ENCODE data around the gene ARHGDIB.

ARHGDIB gene

DNA sequence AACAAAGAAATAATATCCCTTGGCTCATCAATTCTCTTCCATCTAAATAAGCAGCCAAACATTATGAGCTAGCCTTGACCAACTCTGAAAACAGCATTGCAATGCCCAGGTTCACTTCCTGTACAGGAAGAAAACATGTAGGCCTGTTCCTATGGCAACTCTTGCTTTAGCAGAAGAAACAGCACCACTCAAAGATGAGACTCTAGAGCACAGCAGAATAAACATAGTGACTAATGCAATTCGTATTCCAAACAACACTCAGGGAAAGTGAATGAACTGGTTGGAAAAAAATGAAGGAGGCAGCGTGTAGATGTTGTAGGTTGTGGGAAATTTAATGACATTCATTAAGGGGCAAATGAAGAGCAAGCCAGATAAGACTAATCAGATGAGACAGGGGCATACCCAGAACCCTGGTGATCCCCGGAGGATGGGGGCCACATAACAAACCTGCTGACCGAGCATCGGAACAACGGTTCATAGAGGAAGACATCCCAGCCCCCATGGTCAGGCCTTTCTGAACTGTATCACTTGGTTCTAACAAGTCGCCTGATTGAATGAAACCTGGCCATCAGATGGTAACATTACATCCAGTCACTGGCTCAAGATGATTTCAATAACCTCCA is 9.0 kb downstream of the ARHGDIB start:
- Histone ChIP-seq H3K9me3 (ENCODE audit: control insufficient read depth, insufficient read depth, low read length) (no peaks in the 10 kb centered on the region), H3K4me1 (ENCODE audit: control insufficient read depth, insufficient read depth, low read length) (no peaks in the 10 kb centered on the region), H3K27me3 (ENCODE audit: control insufficient read depth, insufficient read depth, low read length) (no peaks in the 10 kb centered on the region), H3K4me3 (ENCODE audit: low read depth, low read length) (no peak overlapping the region), H3K9ac (ENCODE audit: low read depth, low read length) (no peak overlapping the region), H3K36me3 (ENCODE audit: control insufficient read depth, insufficient read depth, low read length) (no peaks in the 10 kb centered on the region)

DNA sequence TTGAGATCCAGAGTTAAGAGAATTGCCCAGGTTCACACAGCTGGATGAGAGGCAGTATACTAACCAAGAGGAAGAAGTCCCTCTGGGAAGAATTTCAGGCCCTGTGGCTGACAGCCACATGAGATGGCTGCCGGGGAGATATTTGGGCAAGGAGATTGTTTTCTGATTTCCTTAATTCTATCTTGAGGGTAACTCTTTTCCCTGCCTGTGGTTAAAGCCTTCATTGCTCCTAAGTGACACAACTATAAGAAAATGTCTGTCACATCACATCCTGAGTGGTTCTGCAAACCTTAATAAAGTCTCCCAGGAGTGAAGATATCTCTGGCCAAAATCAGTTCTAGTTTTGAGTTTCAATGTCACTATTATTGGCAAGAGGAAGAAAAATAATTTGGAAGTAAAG is 9.6 kb downstream of the ARHGDIB start:
- Histone ChIP-seq H3K27me3 (ENCODE audit: control insufficient read depth, insufficient read depth, low read length) (no peaks in the 10 kb centered on the region), H3K4me3 (ENCODE audit: low read depth, low read length) (no peak overlapping the region), H3K9me3 (ENCODE audit: control insufficient read depth, insufficient read depth, low read length) (no peaks in the 10 kb centered on the region), H3K36me3 (ENCODE audit: control insufficient read depth, insufficient read depth, low read length) (no peaks in the 10 kb centered on the region), H3K4me1 (ENCODE audit: control insufficient read depth, insufficient read depth, low read length) (no peaks in the 10 kb centered on the region), H3K9ac (ENCODE audit: low read depth, low read length) (no peak overlapping the region)

DNA sequence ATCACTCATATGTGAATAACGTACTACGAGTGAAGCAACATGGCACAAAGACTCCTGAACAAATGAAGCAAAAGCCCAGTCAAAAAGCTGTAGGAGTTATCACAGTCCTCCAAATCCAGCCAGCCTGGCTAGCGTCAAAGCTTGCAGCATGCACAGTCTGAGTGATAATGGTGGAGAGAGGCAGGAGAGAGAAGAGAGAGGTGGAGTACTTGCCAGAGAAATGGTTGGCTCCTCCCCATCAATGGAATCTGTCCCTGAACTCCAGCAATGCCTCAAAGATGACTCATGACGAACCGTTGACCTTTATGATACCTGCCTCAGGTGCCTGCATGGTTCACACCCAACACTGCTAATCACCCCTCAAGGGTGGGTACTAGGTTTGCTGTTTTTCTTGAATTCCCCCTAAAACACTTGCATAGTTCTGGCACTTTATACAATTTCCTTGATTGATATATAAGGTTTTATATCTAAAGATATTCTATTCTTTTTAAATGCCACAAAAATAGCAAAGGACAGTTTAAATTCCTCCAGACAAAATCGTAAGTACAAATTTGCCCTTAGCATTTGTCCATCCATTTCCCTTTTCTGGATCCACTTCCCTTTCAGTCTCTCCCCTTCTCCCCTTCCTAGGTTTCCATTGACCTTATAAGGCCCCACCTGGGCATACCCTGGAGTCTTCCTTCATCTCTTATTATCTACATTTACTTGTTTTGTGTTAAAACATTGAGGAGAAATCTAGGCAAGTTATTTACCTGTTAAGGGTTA is 10.2 kb downstream of the ARHGDIB start:
- Histone ChIP-seq H3K27me3 (ENCODE audit: control insufficient read depth, insufficient read depth, low read length) (no peaks in the 10 kb centered on the region), H3K9me3 (ENCODE audit: control insufficient read depth, insufficient read depth, low read length) (no peaks in the 10 kb centered on the region), H3K4me1 (ENCODE audit: control insufficient read depth, insufficient read depth, low read length) (no peaks in the 10 kb centered on the region), H3K4me3 (ENCODE audit: low read depth, low read length) (no peak overlapping the region), H3K36me3 (ENCODE audit: control insufficient read depth, insufficient read depth, low read length) (no peaks in the 10 kb centered on the region), H3K9ac (ENCODE audit: low read depth, low read length) (no peak overlapping the region)

DNA sequence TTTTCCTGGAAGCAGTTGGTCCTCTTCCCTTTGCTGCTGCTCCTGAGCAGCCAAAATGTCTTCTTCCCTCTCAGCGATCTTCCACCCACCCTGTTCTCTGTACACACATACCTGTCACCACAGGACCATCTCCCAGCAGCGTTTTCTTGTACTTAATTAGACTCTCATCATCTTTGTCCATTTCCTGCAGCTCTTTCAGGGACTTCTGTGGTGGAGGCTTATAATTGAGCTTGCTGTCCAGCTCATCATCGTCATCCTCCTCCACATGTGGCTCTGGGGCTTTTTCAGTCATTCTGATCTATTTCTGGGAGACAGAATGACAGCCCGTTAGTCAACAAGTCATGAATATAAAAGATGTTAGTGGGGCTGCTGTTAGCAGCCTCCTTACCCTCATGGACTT is 11.0 kb downstream of the ARHGDIB start:
- Histone ChIP-seq H3K9me3 (ENCODE audit: control insufficient read depth, insufficient read depth, low read length) (no peaks in the 10 kb centered on the region), H3K36me3 (ENCODE audit: control insufficient read depth, insufficient read depth, low read length) (no peaks in the 10 kb centered on the region), H3K9ac (ENCODE audit: low read depth, low read length) (no peak overlapping the region), H3K4me1 (ENCODE audit: control insufficient read depth, insufficient read depth, low read length) (no peaks in the 10 kb centered on the region), H3K4me3 (ENCODE audit: low read depth, low read length) (no peak overlapping the region), H3K27me3 (ENCODE audit: control insufficient read depth, insufficient read depth, low read length) (no peaks in the 10 kb centered on the region)

DNA sequence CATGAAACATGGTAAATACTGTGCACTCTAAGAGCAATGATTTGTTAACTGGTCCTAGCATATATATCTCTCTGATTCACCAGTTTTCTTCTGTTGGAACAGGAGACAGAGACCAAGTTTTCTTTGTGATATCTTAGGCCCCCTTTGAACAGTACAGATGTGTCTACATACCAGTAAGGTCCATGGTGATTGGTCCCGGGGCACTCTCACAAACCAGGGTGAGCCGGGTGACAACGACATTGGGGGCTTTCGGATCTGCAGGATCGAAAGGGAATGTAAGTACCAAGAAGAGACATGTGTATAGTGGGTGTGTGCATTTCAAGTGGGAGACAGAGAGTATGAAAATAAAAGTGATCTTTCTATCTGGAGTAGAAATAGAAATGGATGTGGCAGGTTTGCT is 11.8 kb downstream of the ARHGDIB start:
- H3K36me3 ChIP-seq (ENCODE audit: control insufficient read depth, insufficient read depth, low read length) = no peaks in the 10 kb centered on the region
- no peak overlapping the region for H3K9ac ChIP-seq (ENCODE audit: low read depth, low read length)
- H3K4me1 ChIP-seq (ENCODE audit: control insufficient read depth, insufficient read depth, low read length) = no peaks in the 10 kb centered on the region
- no peak overlapping the region for H3K4me3 ChIP-seq (ENCODE audit: low read depth, low read length)
- H3K27me3 ChIP-seq (ENCODE audit: control insufficient read depth, insufficient read depth, low read length) = no peaks in the 10 kb centered on the region
- H3K9me3 ChIP-seq (ENCODE audit: control insufficient read depth, insufficient read depth, low read length) = no peaks in the 10 kb centered on the region

DNA sequence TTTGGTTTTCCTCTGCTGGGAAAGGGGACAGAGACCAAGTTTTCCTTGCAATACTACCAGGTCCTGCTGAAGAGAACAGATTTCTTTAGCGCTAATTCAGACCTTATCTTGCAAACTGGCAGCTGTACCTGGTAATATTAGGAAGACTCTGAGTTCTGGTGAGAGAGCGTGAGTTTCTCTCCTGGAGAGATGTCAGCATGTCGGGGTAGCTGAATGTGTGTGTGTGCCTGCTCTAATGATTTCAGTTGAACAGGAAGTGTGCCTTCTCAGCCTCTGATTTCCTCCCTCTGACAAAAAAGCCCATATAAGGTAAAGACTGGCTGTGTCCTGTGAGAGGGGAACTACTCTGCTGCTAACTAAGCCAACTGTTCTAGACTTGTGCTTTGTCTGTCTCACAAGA is 12.7 kb downstream of the ARHGDIB start:
- Histone ChIP-seq H3K9ac (ENCODE audit: low read depth, low read length) (no peak overlapping the region), H3K4me1 (ENCODE audit: control insufficient read depth, insufficient read depth, low read length) (no peaks in the 10 kb centered on the region), H3K27me3 (ENCODE audit: control insufficient read depth, insufficient read depth, low read length) (no peaks in the 10 kb centered on the region), H3K4me3 (ENCODE audit: low read depth, low read length) (no peak overlapping the region), H3K9me3 (ENCODE audit: control insufficient read depth, insufficient read depth, low read length) (no peaks in the 10 kb centered on the region), H3K36me3 (ENCODE audit: control insufficient read depth, insufficient read depth, low read length) (no peaks in the 10 kb centered on the region)

DNA sequence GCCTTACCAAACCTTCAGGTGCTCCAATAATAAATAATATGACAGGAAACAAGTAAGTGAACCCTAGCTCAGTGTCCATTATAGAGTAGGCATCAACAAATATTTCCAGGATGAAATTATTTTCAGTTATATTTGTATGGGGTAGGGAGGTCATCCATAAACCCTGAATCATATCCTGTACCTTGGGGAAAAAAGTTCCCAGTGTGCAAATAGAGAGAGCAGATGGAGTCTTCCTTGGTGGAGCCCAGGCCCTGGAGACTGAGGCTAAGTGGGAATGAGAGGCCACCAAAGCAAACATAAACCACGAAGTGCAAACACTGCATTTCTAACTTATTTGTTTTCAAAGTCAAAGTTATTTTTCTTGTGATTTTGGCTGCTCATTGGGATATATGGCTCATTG is 14.5 kb downstream of the ARHGDIB start:
- H3K36me3 ChIP-seq (ENCODE audit: control insufficient read depth, insufficient read depth, low read length) = no peaks in the 10 kb centered on the region

DNA sequence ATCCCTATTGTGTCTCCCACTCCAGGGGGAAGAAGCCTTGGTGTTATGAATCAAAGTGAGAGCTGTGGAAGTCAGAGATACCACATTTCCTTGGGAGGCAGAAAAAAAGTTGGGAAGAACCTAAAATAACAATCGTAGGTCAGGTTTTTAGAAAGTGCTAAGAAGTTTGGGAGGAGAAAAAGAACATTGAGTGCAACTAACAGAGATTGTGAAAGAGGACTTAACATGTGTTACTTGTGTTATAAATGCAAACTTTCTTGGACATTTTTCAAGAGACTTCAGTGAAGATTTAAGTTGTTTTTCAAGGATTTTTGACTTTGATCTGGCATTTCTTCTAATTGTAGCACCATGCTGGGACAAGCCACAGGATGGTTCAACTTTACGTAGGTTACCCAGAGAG is 15.2 kb downstream of the ARHGDIB start:
- no peak overlapping the region for H3K4me3 ChIP-seq (ENCODE audit: low read depth, low read length)
- H3K36me3 ChIP-seq (ENCODE audit: control insufficient read depth, insufficient read depth, low read length) = no peaks in the 10 kb centered on the region

More for the DNA sequence above, 14.5 kb downstream of the ARHGDIB start:
- Histone ChIP-seq H3K4me1 (ENCODE audit: control insufficient read depth, insufficient read depth, low read length) (no peaks in the 10 kb centered on the region), H3K9ac (ENCODE audit: low read depth, low read length) (no peak overlapping the region), H3K27me3 (ENCODE audit: control insufficient read depth, insufficient read depth, low read length) (no peaks in the 10 kb centered on the region), H3K9me3 (ENCODE audit: control insufficient read depth, insufficient read depth, low read length) (no peaks in the 10 kb centered on the region), H3K4me3 (ENCODE audit: low read depth, low read length) (no peak overlapping the region)

DNA sequence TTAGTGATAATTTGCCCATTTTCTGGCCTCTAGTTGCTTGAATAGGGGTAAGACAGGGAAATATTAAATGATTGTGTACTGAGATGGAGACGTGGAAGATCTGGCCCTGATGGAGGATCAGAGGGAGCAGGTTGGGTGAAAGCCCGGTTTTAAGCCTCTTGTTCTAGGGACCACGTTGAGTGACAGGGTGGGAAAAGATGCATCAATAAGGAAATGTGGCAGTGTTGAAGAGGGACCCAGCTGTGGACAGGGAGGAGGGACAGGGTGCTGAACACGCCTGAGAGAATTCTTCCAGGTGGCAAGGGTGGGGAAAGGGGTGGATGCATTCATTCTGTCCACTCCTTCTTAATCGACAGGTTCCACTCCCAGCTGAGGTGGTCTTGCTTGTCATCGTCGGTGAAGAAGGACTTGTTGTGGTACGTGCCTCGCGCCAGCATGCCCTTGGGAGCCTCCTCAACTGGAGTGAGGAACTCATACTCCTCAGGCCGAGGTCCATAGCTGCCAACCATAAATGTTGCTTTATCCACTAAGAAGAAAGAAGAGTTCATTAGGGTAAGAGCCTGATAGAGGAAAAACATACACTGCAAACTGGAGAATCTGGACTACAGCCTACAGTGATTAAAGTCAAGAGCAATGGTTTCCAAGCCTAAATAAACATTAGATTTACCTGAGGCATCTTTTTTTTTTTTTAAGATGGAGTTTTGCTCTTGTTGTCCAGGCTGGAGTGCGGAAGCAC is 19.0 kb downstream of the ARHGDIB start:
- no peak overlapping the region for H3K9ac ChIP-seq (ENCODE audit: low read depth, low read length)
- H3K27me3 ChIP-seq (ENCODE audit: control insufficient read depth, insufficient read depth, low read length) = no peaks in the 10 kb centered on the region
- H3K4me3 ChIP-seq (ENCODE audit: low read depth, low read length) = no peak overlapping the region
- H3K9me3 ChIP-seq (ENCODE audit: control insufficient read depth, insufficient read depth, low read length) = no peaks in the 10 kb centered on the region
- no peaks in the 10 kb centered on the region for H3K36me3 ChIP-seq (ENCODE audit: control insufficient read depth, insufficient read depth, low read length)
- H3K4me1 ChIP-seq (ENCODE audit: control insufficient read depth, insufficient read depth, low read length) = no peaks in the 10 kb centered on the region

More for the DNA sequence above, 15.2 kb downstream of the ARHGDIB start:
- Histone ChIP-seq H3K9me3 (ENCODE audit: control insufficient read depth, insufficient read depth, low read length) (no peaks in the 10 kb centered on the region), H3K4me1 (ENCODE audit: control insufficient read depth, insufficient read depth, low read length) (no peaks in the 10 kb centered on the region), H3K9ac (ENCODE audit: low read depth, low read length) (no peak overlapping the region), H3K27me3 (ENCODE audit: control insufficient read depth, insufficient read depth, low read length) (no peaks in the 10 kb centered on the region)

DNA sequence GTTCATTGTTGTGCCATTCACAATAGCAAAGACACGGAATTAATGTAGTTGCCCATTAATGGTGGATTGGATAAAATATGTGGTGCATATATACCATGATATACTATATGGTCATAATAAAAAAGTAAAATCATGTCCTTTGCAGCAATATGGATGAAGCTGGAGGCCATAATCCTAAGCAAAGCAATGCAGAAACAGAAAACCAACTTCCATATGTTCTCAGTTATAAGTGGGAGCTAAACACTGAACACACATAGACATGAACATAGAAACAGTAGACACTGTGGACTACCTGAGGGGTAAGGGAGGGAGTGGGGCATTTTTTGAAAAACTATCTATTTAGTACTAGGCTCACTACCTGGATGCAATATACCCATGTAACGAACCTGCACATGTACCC is 20.0 kb downstream of the ARHGDIB start:
- Histone ChIP-seq H3K4me1 (ENCODE audit: control insufficient read depth, insufficient read depth, low read length) (no peaks in the 10 kb centered on the region), H3K4me3 (ENCODE audit: low read depth, low read length) (no peak overlapping the region), H3K9me3 (ENCODE audit: control insufficient read depth, insufficient read depth, low read length) (no peaks in the 10 kb centered on the region), H3K36me3 (ENCODE audit: control insufficient read depth, insufficient read depth, low read length) (no peaks in the 10 kb centered on the region), H3K27me3 (ENCODE audit: control insufficient read depth, insufficient read depth, low read length) (no peaks in the 10 kb centered on the region), H3K9ac (ENCODE audit: low read depth, low read length) (no peak overlapping the region)

DNA sequence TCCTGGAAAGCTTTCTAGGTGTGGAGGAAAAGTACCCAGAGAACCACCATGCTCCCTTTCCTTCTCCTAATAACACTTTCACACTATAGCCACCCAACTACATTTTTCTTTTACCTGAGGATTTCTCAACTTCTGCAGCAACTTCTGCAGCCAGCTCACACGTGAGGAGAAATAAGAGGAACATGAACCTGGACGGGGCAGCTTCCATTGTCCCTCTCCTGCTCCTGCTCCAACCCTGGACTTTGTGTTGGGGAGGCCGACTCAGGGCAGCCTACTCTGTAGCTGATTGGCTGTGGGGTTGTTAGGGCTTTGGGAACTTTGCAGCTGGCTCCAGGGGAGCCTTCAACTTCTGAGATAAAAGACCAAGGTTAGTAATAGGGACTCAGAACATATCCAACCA is 23.1 kb downstream of the ARHGDIB start, which contains the start of gene ERP27:
Gene ERP27 (minus strand): TSS at position 237 of the 400 bp plus-strand sequence. CDS start 29 bp downstream, at position 208.
- no peak within 1 kb of the TSS for H3K9ac ChIP-seq (ENCODE audit: low read depth, low read length)
- H3K36me3 ChIP-seq (ENCODE audit: control insufficient read depth, insufficient read depth, low read length) = no peaks in the 10 kb centered on the region
- H3K9me3 ChIP-seq (ENCODE audit: control insufficient read depth, insufficient read depth, low read length) = no peaks in the 10 kb centered on the region
- no peaks in the 10 kb centered on the region for H3K4me1 ChIP-seq (ENCODE audit: control insufficient read depth, insufficient read depth, low read length)
- no peaks in the 10 kb centered on the region for H3K27me3 ChIP-seq (ENCODE audit: control insufficient read depth, insufficient read depth, low read length)
- no peak within 1 kb of the TSS for H3K4me3 ChIP-seq (ENCODE audit: low read depth, low read length)

DNA sequence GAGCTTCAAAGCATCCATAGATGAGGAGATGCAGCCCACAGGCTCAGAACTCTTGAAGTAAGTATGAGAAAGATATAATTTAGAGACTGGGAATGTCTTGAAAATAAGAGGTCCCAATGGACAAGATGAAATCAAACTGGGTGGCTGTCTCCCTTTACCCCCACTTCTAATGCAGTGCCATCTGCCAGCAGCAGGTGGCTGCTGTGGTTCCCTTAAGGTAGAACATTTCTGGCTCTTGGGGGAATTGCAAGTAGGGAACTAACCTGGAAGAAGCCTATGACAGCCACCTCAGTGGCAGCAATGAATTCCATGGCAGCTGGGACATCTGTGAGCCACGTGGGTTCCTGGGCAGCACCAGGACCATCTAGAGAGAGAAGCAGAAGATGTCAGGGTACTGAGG is 23.7 kb downstream of the ARHGDIB start:
- H3K36me3 ChIP-seq (ENCODE audit: control insufficient read depth, insufficient read depth, low read length) = no peaks in the 10 kb centered on the region
- H3K9ac ChIP-seq (ENCODE audit: low read depth, low read length) = no peak overlapping the region
- no peaks in the 10 kb centered on the region for H3K4me1 ChIP-seq (ENCODE audit: control insufficient read depth, insufficient read depth, low read length)
- no peaks in the 10 kb centered on the region for H3K27me3 ChIP-seq (ENCODE audit: control insufficient read depth, insufficient read depth, low read length)
- H3K9me3 ChIP-seq (ENCODE audit: control insufficient read depth, insufficient read depth, low read length) = no peaks in the 10 kb centered on the region
- H3K4me3 ChIP-seq (ENCODE audit: low read depth, low read length) = no peak overlapping the region

All from iPS-15b (cell line).